HG03354 (cell line): ENCODE measurements around the gene TRPM2.
A peak's percentile ranks its signal among the peaks of the same experiment; 100 is the strongest.

Source experiments
- ATAC-seq: cut with Tn5 transposase; IDR thresholded peaks from one replicate; pipeline ENCODE4 v1.9.1; 2021; ENCODE audit warnings: mild to moderate bottlenecking; ENCODE audit not compliant: unreplicated experiment, poor library complexity, severe bottlenecking

Gene TRPM2

GRCh38 chr21:44353191-44353970 is at the start of gene TRPM2:
TRPM2 (plus strand) TSS chr21:44353621; CDS start chr21:44353701, 80 bp downstream.
- ATAC-seq, result peak; percentile 66

GRCh38 chr21:44304011-44304616 is 49.3 kb upstream of the TRPM2 start:
- no peak for ATAC-seq

GRCh38 chr21:44304877-44305293 is 48.5 kb upstream of the TRPM2 start:
- ATAC-seq, result no peak

GRCh38 chr21:44305691-44306090 is 47.7 kb upstream of the TRPM2 start:
- ATAC-seq, result no peak

- no peak for ATAC-seq
Observed at GRCh38 chr21:44306936-44307704, 46.3 kb upstream of the TRPM2 start.

- no peak for ATAC-seq
Observed at GRCh38 chr21:44310628-44311507, 42.6 kb upstream of the TRPM2 start.

- no peak for ATAC-seq
Observed at GRCh38 chr21:44312089-44312488, 41.3 kb upstream of the TRPM2 start.

- no peak for ATAC-seq
Observed at GRCh38 chr21:44312716-44313115, 40.7 kb upstream of the TRPM2 start.

- ATAC-seq, result no peak
Observed at GRCh38 chr21:44313451-44313850, 40.0 kb upstream of the TRPM2 start.

- ATAC-seq, result no peak
Observed at GRCh38 chr21:44314128-44314527, 39.3 kb upstream of the TRPM2 start.

GRCh38 chr21:44314561-44314960 is 38.9 kb upstream of the TRPM2 start:
- ATAC-seq, result no peak

GRCh38 chr21:44315691-44316203 is 37.7 kb upstream of the TRPM2 start:
- ATAC-seq, result no peak

GRCh38 chr21:44316277-44316900 is 37.0 kb upstream of the TRPM2 start:
- ATAC-seq, result no peak

- no peak for ATAC-seq
Observed at GRCh38 chr21:44317241-44317782, 36.1 kb upstream of the TRPM2 start.

GRCh38 chr21:44317871-44318270 is 35.5 kb upstream of the TRPM2 start:
- ATAC-seq, result no peak

GRCh38 chr21:44318489-44319285 is 34.7 kb upstream of the TRPM2 start:
- no peak for ATAC-seq

GRCh38 chr21:44319407-44320065 is 33.9 kb upstream of the TRPM2 start:
- no peak for ATAC-seq

- no peak for ATAC-seq
Observed at GRCh38 chr21:44320847-44321246, 32.6 kb upstream of the TRPM2 start.
